Left hindlimb (tissue), 1 donor: ENCODE results near the gene PHYKPL.

Source experiments
- DNase-seq: peaks from one replicate; pipeline ENCODE4 v3.0.0-alpha.2; 2018

Gene PHYKPL

GRCh38 chr5:178232124-178232919 lies at the start of gene PHYKPL:
Gene PHYKPL, minus strand, starts transcription at chr5:178232802. Its CDS starts 252 bp downstream, at chr5:178232550.
- peak; percentile 87 for DNase-seq

- DNase-seq = no peak
Measured at GRCh38 chr5:178282391-178282790, 49.8 kb upstream of the PHYKPL start.

GRCh38 chr5:178281331-178281730 lies 48.7 kb upstream of the PHYKPL start:
- no peak for DNase-seq

GRCh38 chr5:178280631-178281030 lies 48.0 kb upstream of the PHYKPL start:
- no peak for DNase-seq

GRCh38 chr5:178279723-178280438 lies 47.3 kb upstream of the PHYKPL start:
- DNase-seq = peak; percentile 89

GRCh38 chr5:178279026-178279722 lies 46.6 kb upstream of the PHYKPL start:
- no peak for DNase-seq

GRCh38 chr5:178278358-178279023 lies 45.9 kb upstream of the PHYKPL start:
- no peak for DNase-seq

- no peak for DNase-seq
Measured at GRCh38 chr5:178277866-178278265, 45.3 kb upstream of the PHYKPL start.

- no peak for DNase-seq
Measured at GRCh38 chr5:178277346-178277745, 44.7 kb upstream of the PHYKPL start.

GRCh38 chr5:178274781-178275537 lies 42.4 kb upstream of the PHYKPL start:
- DNase-seq = no peak

- DNase-seq = no peak
Measured at GRCh38 chr5:178273665-178274541, 41.3 kb upstream of the PHYKPL start.

- DNase-seq = no peak
Measured at GRCh38 chr5:178273041-178273440, 40.4 kb upstream of the PHYKPL start.

GRCh38 chr5:178272591-178272990 lies 40.0 kb upstream of the PHYKPL start:
- no peak for DNase-seq

GRCh38 chr5:178271726-178272479 lies 39.3 kb upstream of the PHYKPL start:
- DNase-seq = no peak

- no peak for DNase-seq
Measured at GRCh38 chr5:178271231-178271630, 38.6 kb upstream of the PHYKPL start.

- no peak for DNase-seq
Measured at GRCh38 chr5:178269499-178269898, 36.9 kb upstream of the PHYKPL start.

- DNase-seq = no peak
Measured at GRCh38 chr5:178267876-178268275, 35.3 kb upstream of the PHYKPL start.

GRCh38 chr5:178267245-178267644 lies 34.6 kb upstream of the PHYKPL start:
- no peak for DNase-seq

- no peak for DNase-seq
Measured at GRCh38 chr5:178266581-178266980, 34.0 kb upstream of the PHYKPL start.

GRCh38 chr5:178265746-178266145 lies 33.1 kb upstream of the PHYKPL start:
- DNase-seq = no peak
